OCI-LY7 (cell line): ENCODE data around the gene MXRA8. TPM values are rescaled to one million over a fixed set of nuclear protein-coding genes. Genes with fewer than 3 reads are reported as not detected.

ENCODE experiments used
- BruUV-seq: library from RNA; stranded (reverse); fragments of 400-500 nt; replicated peaks from 2 replicates; lab custom pipeline; 2021; lab: Mats Ljungman, UMichigan
- CTCF ChIA-PET: fragments of 300-600 bp; sonication (Branson Sonifier 250); formaldehyde crosslinking; loops from one replicate; lab custom pipeline; 2022; ENCODE audit warnings: antibody characterized with exemption; ENCODE audit not compliant: unreplicated experiment; lab: Charles Lee
- POLR2A ChIA-PET: fragments of 300-600 bp; sonication (Branson Sonifier 250); formaldehyde crosslinking; loops from one replicate; lab custom pipeline; 2022; ENCODE audit warnings: antibody characterized with exemption; lab: Charles Lee
- DNase-seq: peaks from one replicate; pipeline ENCODE4 v3.0.0-alpha.2; 2015; ENCODE audit warnings: low spot score
- H2AFZ ChIP-seq: fragments of 200-600 bp; sonication (generic), shearing (Covaris generic); 2 replicates; pipeline ENCODE4 v1.6.1; 2014; ENCODE audit warnings: mild to moderate bottlenecking, antibody characterized with exemption, low read length, moderate library complexity
- H3K27ac ChIP-seq: fragments of 200-600 bp; sonication (generic); 2 replicates; pipeline ENCODE4 v1.5.1; 2014; ENCODE audit warnings: mixed run types, low read depth, mild to moderate bottlenecking, moderate library complexity, low read length, inconsistent platforms; ENCODE audit not compliant: poor library complexity, severe bottlenecking
- H3K36me3 ChIP-seq: fragments of 200-600 bp; sonication (generic); 2 replicates; pipeline ENCODE4 v1.6.1; 2014; ENCODE audit warnings: mild to moderate bottlenecking, antibody characterized with exemption, low read length, moderate library complexity, mixed read lengths; ENCODE audit not compliant: insufficient read depth
- H3K4me1 ChIP-seq: fragments of 200-600 bp; sonication (generic); 2 replicates; pipeline ENCODE4 v1.5.1; 2014; ENCODE audit warnings: mild to moderate bottlenecking, low read length; ENCODE audit not compliant: insufficient read depth, poor library complexity, severe bottlenecking
- H3K4me2 ChIP-seq: fragments of 200-600 bp; sonication (generic); 2 replicates; pipeline ENCODE4 v1.6.1; 2014; ENCODE audit warnings: mild to moderate bottlenecking, low read length
- H3K4me3 ChIP-seq: fragments of 200-600 bp; sonication (generic); 2 replicates; pipeline ENCODE4 v1.5.1; 2014; ENCODE audit warnings: mild to moderate bottlenecking, low read depth, low read length; ENCODE audit not compliant: poor library complexity, severe bottlenecking
- H3K79me2 ChIP-seq: fragments of 200-600 bp; sonication (generic); 2 replicates; pipeline ENCODE4 v1.6.1; 2016; ENCODE audit warnings: low read depth, mild to moderate bottlenecking, low read length, moderate library complexity, mixed read lengths; ENCODE audit not compliant: insufficient read depth
- H3K9me2 ChIP-seq: fragments of 200-600 bp; sonication (generic); 2 replicates; pipeline ENCODE4 v1.6.1; 2016; ENCODE audit warnings: mild to moderate bottlenecking, low read length, mixed read lengths; ENCODE audit not compliant: insufficient read depth
- H3K9me3 ChIP-seq: fragments of 200-600 bp; sonication (generic); 2 replicates; pipeline ENCODE4 v1.6.1; 2014; ENCODE audit warnings: mild to moderate bottlenecking, mixed run types, low read length, mixed read lengths
- H4K20me1 ChIP-seq: fragments of 200-600 bp; sonication (generic); 2 replicates; pipeline ENCODE4 v1.6.1; 2014; ENCODE audit warnings: mild to moderate bottlenecking, antibody characterized with exemption, low read length, moderate library complexity, mixed read lengths; ENCODE audit not compliant: insufficient read depth
- EZH2phosphoT487 ChIP-seq: fragments of 200-600 bp; sonication (generic); IDR thresholded peaks from 2 replicates; pipeline ENCODE4 v1.6.1; 2018; ENCODE audit warnings: low read depth, borderline replicate concordance, mild to moderate bottlenecking, mixed run types, antibody characterized with exemption, low read length, moderate library complexity, mixed read lengths
- intact Hi-C: fragments of 100-400 bp; cut with micrococcal nuclease; formaldehyde crosslinking; loops from one replicate; pipeline ENCODE4 v1.10.0; 2022; ENCODE audit not compliant: unreplicated experiment
- total RNA-seq, 2 experiments: library from RNA; depleted of rRNA in 1 of 2; stranded (reverse); fragments of >200 nt in 1 of 2; shearing (Covaris generic) in 1 of 2; gene quantifications; 2 replicates each; pipeline ENCODE4 v1.2.3, GENCODE V29; 2014 to 2022
- TF ChIP-seq, protein P1 (sequence below): fragments of 200-600 bp; sonication (generic); conservative IDR thresholded peaks from 2 replicates; pipeline ENCODE4 v1.5.1; 2014; ENCODE audit warnings: mild to moderate bottlenecking, antibody characterized with exemption, low read length, moderate library complexity, mixed read lengths

Gene MXRA8
- total RNA-seq, 2 experiments from 2014 or later, result not detected

GRCh38 chr1:1406821-1407635 is 48.7 kb upstream of the MXRA8 start, which contains the start of gene MRPL20:
Gene MRPL20, minus strand, starts transcription at chr1:1407293. Its CDS starts 76 bp downstream, at chr1:1407217.
- POLR2A ChIA-PET, result interaction anchor here (0.5 to 1.0 kb wide), 3 partner anchors 13 to 167 kb away, joined by 3 to 4 read pairs (median 3); no protein-coding TSS in a partner anchor

GRCh38 chr1:1406101-1406820 is 47.9 kb upstream of the MXRA8 start:
- intact Hi-C loops, result loop anchor here (5.0 kb wide), 1 partner anchor 106 kb away; the partner anchor contains the start of gene ATAD3A
- Histone ChIP-seq H3K36me3 (peaks cover 72% of the 10 kb centered on the region), H3K4me1 (peaks cover 26% of the 10 kb centered on the region), H2AFZ (0 out of 2 replicates have a peak overlapping the region, but pooled peaks have one; percentile 24), H3K4me3 (peak overlapping the region; percentile 92), H4K20me1 (peaks cover 6% of the 10 kb centered on the region), H3K79me2 (peaks cover 57% of the 10 kb centered on the region), H3K4me2 (peak overlapping the region; percentile 84), H3K27ac (peak overlapping the region; percentile 73), H3K9me2 (no peaks in the 10 kb centered on the region), H3K9me3 (no peaks in the 10 kb centered on the region)
- BruUV-seq, result no TSS peak
- ChIA-PET POLR2A (interaction anchor here (0.5 to 1.3 kb wide), 3 partner anchors 12 to 64 kb away, joined by 3 read pairs; no protein-coding TSS in a partner anchor), CTCF (no interaction called here)
- no peak for DNase-seq
- TF ChIP-seq EZH2phosphoT487, result no peak
- TF ChIP-seq, protein P1, sequence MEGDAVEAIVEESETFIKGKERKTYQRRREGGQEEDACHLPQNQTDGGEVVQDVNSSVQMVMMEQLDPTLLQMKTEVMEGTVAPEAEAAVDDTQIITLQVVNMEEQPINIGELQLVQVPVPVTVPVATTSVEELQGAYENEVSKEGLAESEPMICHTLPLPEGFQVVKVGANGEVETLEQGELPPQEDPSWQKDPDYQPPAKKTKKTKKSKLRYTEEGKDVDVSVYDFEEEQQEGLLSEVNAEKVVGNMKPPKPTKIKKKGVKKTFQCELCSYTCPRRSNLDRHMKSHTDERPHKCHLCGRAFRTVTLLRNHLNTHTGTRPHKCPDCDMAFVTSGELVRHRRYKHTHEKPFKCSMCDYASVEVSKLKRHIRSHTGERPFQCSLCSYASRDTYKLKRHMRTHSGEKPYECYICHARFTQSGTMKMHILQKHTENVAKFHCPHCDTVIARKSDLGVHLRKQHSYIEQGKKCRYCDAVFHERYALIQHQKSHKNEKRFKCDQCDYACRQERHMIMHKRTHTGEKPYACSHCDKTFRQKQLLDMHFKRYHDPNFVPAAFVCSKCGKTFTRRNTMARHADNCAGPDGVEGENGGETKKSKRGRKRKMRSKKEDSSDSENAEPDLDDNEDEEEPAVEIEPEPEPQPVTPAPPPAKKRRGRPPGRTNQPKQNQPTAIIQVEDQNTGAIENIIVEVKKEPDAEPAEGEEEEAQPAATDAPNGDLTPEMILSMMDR, result no peak

More at GRCh38 chr1:1406821-1407635, 48.7 kb upstream of the MXRA8 start, which contains the start of gene MRPL20:
- peak; percentile 95 for DNase-seq
- Histone ChIP-seq H3K9me3 (no peaks in the 10 kb centered on the region), H3K4me1 (peaks cover 19% of the 10 kb centered on the region), H3K9me2 (no peaks in the 10 kb centered on the region), H2AFZ (0 out of 2 replicates have a peak within 1 kb of the TSS, but pooled peaks have one; percentile 24), H3K4me2 (peak within 1 kb of the TSS; percentile 84), H4K20me1 (peaks cover 6% of the 10 kb centered on the region), H3K27ac (peak within 1 kb of the TSS; percentile 73), H3K36me3 (peaks cover 64% of the 10 kb centered on the region), H3K4me3 (peak within 1 kb of the TSS; percentile 92), H3K79me2 (peaks cover 49% of the 10 kb centered on the region)
- no TSS peak for BruUV-seq
- TF ChIP-seq EZH2phosphoT487, result no peak
- TF ChIP-seq, protein P1, result no peak
- CTCF ChIA-PET, result no interaction called here
- intact Hi-C loops, result loop anchor here (5.0 kb wide), 1 partner anchor 105 kb away; the partner anchor contains the start of gene ATAD3A
